ENCODE data around the gene FLVCR1.
"Not testable (repeated sequence)": the region's sequence is repeated elsewhere in the genome, so short reads cannot be mapped to it uniquely, and the experiment has no call there.

Gene FLVCR1

GRCh38 chr1:212858461-212859265, 588 bp downstream of the FLVCR1 start:
- Histone ChIP-seq H3K9me3 (ENCODE audit: control insufficient read depth, low read length) (no peaks in the 10 kb centered on the region), H3K27ac (peak overlapping the region; percentile 71), H2AFZ (peak overlapping the region; percentile 85), H3K9ac (peak overlapping the region; percentile 57), H3K27me3 (ENCODE audit: control insufficient read depth, insufficient read depth, low read length) (no peaks in the 10 kb centered on the region), H3K4me1 (no peaks in the 10 kb centered on the region), H3K79me2 (no peaks in the 10 kb centered on the region), H3K36me3 (ENCODE audit: control insufficient read depth, insufficient read depth, low read length) (no peaks in the 10 kb centered on the region), H3K4me2 (ENCODE audit: low read length) (peak overlapping the region; percentile 93), H3K4me3 (ENCODE audit: low read depth, low read length) (peak overlapping the region; percentile 92)
- TF ChIP-seq CTCF (IDR thresholded peaks at IDR 0.05), result no peak

DNA sequence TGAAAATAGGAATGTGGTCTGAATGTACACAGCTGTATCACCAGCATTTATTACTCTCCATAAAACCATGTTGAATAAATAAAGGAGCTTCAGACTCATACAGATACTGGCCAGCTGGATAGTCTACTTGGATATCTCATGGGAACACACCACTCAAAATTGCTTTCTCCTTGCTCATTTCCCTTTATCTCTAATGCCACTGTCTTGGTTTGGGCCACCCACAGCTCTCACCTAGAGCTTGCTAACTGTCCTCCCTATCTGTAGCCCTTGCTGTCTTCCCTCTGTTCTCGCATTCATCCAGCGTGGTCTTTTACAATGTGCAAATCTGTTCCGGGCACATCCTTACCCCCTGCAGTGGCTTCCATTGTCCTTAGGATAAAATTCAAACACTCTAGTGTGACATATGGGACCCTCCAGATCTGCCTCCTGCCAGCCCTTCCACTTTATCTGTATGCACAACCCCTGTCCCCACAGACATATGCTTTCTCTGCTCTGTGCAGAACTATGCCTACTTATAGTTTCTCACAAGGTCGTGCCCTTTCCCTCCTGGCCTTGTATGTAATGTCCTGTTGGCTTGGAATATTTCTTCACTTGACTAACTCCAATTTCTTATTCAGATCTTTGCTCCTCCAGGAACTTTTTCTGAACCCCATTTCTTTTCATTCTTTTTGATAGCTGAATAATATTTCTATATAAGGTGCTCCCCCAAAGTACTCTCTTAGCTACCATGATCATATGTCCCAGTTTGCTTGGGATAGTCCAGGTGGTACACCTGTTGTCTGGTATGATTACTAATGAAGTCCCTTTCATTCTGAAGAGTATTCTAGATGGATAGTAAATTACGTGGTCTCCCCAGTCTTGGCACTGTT, 2.9 kb downstream of the FLVCR1 start:
- H3K9ac ChIP-seq, result no peak overlapping the region
- TF ChIP-seq CTCF (IDR thresholded peaks at IDR 0.05), result no peak
- no peak overlapping the region for H2AFZ ChIP-seq
- H3K36me3 ChIP-seq (ENCODE audit: control insufficient read depth, insufficient read depth, low read length), result no peaks in the 10 kb centered on the region
- H3K9me3 ChIP-seq (ENCODE audit: control insufficient read depth, low read length), result no peaks in the 10 kb centered on the region
- no peaks in the 10 kb centered on the region for H3K4me1 ChIP-seq
- no peak overlapping the region for H3K27ac ChIP-seq
- no peak overlapping the region for H3K4me2 ChIP-seq (ENCODE audit: low read length)
- H3K4me3 ChIP-seq (ENCODE audit: low read depth, low read length), result no peak overlapping the region
- no peaks in the 10 kb centered on the region for H3K79me2 ChIP-seq
- no peaks in the 10 kb centered on the region for H3K27me3 ChIP-seq (ENCODE audit: control insufficient read depth, insufficient read depth, low read length)

GRCh38 chr1:212862111-212862690, 4.1 kb downstream of the FLVCR1 start:
- H3K9me3 ChIP-seq (ENCODE audit: control insufficient read depth, low read length), result no peaks in the 10 kb centered on the region
- H3K4me3 ChIP-seq (ENCODE audit: low read depth, low read length), result no peak overlapping the region
- H3K36me3 ChIP-seq (ENCODE audit: control insufficient read depth, insufficient read depth, low read length), result no peaks in the 10 kb centered on the region
- TF ChIP-seq CTCF (IDR thresholded peaks at IDR 0.05), result no peak
- no peak overlapping the region for H3K27ac ChIP-seq
- no peaks in the 10 kb centered on the region for H3K79me2 ChIP-seq
- H3K4me2 ChIP-seq (ENCODE audit: low read length), result no peak overlapping the region
- no peaks in the 10 kb centered on the region for H3K27me3 ChIP-seq (ENCODE audit: control insufficient read depth, insufficient read depth, low read length)
- H3K9ac ChIP-seq, result no peak overlapping the region
- no peaks in the 10 kb centered on the region for H3K4me1 ChIP-seq
- no peak overlapping the region for H2AFZ ChIP-seq

- not testable (repeated sequence) for H3K9me3 ChIP-seq (ENCODE audit: control insufficient read depth, low read length); H3K79me2 ChIP-seq; H3K4me1 ChIP-seq; H2AFZ ChIP-seq; H3K4me3 ChIP-seq (ENCODE audit: low read depth, low read length); H3K36me3 ChIP-seq (ENCODE audit: control insufficient read depth, insufficient read depth, low read length); H3K27me3 ChIP-seq (ENCODE audit: control insufficient read depth, insufficient read depth, low read length); H3K27ac ChIP-seq; H3K9ac ChIP-seq; H3K4me2 ChIP-seq (ENCODE audit: low read length)
Measured at GRCh38 chr1:212863345-212863744, 5.3 kb downstream of the FLVCR1 start.

- H2AFZ ChIP-seq, result no peak overlapping the region
- H3K79me2 ChIP-seq, result no peaks in the 10 kb centered on the region
- H3K4me3 ChIP-seq (ENCODE audit: low read depth, low read length), result no peak overlapping the region
- no peaks in the 10 kb centered on the region for H3K4me1 ChIP-seq
- no peaks in the 10 kb centered on the region for H3K9me3 ChIP-seq (ENCODE audit: control insufficient read depth, low read length)
- no peaks in the 10 kb centered on the region for H3K36me3 ChIP-seq (ENCODE audit: control insufficient read depth, insufficient read depth, low read length)
- H3K27me3 ChIP-seq (ENCODE audit: control insufficient read depth, insufficient read depth, low read length), result no peaks in the 10 kb centered on the region
- H3K27ac ChIP-seq, result no peak overlapping the region
- no peak for TF ChIP-seq CTCF (IDR thresholded peaks at IDR 0.05)
- H3K9ac ChIP-seq, result no peak overlapping the region
- no peak overlapping the region for H3K4me2 ChIP-seq (ENCODE audit: low read length)
Measured at GRCh38 chr1:212864201-212864600, 6.1 kb downstream of the FLVCR1 start.
